ENCODE data around the gene PLA2G4B.

Gene PLA2G4B

DNA sequence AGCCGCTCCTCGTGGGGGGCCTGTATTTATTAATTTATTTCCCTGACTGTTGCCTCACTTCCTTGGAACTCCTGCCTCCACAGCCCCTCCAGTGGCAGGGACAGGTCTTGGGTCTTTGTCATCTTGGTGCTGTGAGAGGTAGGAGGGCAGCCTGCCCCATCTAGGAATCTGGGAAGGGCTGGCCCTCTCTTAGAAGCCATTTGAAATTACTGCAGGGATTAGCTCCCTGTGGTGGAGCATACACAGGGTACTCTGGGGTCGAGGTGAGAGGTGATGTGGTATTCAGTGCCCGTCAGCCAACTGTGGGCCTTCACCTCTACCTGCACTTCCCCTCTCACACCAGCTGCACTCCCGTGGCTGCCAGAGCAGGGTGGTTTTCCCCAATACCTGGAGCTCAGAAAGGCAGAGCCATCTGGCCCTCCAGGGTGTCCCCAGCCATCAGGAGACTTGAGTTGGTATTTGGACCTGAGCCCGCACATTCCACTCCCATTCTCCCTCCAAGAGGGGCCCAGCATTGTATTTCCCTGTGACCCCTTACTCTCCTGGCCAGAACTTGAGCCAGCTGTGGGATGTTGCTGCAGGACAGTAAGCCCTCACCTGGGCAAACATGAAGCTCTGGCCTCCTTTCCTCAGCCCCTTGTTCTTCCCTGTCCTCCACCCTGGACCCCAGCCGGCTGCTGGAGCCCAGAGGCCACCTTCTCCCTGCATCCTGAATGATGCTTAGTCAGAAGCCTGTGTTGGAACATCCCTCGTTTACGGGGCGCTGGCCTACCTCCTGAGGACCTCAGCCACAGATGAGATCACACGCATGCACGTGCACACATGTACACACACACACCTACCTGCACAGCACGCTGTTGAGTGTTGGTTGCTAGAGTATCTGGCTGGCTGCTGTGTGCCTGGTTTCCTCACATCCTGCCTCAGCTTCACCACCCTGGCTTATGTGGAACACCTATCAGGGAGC lies 12.8 kb upstream of the PLA2G4B start:
- DNase-seq (ENCODE audit: low read depth in 2 of 2): no peak

DNA sequence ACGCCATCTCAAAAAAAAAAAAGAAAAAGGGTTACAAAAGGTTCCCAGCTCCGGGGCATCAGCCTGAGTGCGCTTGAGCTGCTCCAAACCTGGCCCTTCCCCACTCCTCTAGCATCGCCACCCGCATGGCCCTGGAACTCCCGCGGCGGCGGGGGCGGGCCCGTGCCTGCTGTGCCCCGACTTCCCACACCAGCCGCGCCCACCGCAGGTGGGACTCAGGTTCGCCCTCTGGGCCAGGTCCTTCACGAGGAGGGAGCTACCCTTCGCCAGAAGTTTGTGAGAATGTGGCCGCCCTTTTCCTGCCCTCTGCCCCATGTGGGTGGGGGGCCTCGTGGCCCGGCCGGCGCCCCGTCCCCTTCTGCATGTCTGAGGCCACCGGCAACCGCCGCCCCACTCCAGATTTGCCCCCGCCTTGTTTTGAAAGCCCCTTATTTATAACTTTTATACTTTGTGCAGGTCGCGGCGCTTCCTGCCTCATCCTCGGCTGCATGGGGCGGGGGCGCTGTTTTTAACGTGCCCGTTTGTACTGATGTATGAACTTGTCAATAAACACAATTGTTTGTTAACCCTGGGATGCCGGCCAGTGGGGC lies 11.3 kb upstream of the PLA2G4B start:
- DNase-seq (ENCODE audit: low read depth in 2 of 2): peak in 1 of 2 donors; percentile 12

DNA sequence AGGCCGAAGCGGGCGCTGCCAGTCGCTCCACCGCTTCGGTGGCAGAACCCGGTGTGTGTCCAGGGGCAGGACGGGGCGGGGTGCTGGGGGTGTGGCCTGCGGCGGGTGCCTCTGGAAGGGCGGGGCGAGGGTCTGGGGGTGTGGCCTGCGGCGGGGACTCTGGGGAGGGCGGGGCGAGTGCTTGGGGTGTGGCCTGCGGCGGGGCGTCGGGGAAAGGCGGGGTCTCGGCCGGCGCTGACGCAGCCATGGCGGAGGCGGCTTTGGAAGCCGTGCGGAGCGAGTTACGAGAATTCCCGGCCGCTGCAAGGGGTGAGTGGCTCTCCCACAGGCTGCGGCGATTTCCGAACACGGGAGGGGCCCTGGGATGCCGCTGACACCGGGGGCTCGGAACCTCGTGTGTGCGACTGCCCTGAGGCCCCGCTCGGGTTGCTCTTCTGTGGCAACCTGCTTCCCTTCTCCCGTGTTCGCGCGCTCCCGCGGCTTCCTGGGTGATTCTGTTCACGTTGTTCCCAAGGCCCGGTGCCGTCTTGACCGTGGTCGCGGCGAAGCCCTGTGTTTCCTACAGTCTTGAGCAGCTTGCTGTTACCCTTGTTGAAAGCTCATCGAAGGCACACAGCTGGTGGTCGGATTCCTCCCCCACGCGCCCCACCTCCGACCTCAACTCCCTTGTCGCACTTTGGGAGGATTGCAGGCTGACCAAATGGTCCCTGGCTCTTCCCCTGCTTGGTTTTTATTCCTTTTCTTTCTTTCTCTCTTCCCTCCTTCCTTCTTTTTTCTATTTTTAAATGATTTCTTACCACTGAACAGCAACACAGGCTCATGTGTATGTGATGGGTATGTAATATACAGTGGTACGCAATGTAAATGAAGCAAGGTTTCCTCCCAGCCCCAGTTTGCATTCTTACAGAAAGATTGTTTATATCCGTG lies 10.5 kb upstream of the PLA2G4B start, which contains the start of gene JMJD7:
TSS of gene JMJD7 (plus strand) at position 213 of the 927 bp plus-strand sequence. CDS start at position 246, 33 bp downstream.
- peak; percentile 88 to 91 for DNase-seq (ENCODE audit: low read depth in 2 of 2)

DNA sequence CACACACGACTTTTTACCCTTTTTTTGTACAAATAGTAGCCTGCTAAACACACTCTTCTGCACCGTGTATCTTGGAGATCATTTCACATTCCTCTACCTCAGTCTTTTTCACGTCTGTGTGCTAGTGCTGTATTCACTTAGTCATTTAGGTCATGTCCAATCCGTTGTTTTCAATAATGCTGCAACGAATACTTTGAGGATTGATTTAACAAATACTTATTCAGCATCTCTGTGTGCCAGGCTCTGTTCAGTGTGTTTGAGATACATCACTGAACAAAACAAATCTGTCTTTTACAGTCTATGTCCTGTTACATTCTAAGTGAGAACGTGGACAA lies 9.9 kb upstream of the PLA2G4B start:
- no peak for DNase-seq (ENCODE audit: low read depth in 2 of 2)

DNA sequence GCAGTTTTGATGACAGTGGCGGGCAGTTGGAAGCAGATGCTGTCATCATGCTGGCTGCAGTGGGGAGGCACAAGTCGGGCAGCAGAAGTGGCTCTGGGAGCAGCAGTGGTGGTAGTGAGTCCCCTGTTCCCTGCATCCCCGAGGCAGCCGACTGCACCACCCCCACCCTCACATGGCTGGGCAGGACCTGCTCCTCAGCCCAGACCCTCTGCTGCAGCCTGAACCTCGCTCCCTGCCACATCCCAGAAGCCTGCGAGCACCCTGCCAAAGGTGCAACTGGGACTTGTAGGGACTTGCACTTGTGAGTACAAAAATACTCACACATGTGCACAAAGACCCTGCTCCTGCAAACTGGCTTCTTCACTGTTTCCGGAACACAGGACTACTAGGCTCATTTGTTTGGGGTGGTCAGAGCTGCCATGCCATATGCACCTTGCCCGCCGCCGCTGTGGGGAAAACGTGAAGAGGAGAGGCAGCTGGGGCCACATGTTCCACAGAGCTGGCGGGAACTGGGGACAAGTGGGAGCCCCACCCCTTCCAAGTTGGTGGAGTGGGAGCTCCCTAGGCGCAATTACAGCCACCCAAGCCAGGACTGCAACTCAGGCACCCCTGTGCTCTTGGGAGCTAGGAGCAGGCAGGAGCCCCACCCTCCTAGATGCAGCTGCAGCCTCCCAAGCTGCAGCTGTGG lies 8.5 kb upstream of the PLA2G4B start:
- DNase-seq (ENCODE audit: low read depth in 2 of 2): no peak

DNA sequence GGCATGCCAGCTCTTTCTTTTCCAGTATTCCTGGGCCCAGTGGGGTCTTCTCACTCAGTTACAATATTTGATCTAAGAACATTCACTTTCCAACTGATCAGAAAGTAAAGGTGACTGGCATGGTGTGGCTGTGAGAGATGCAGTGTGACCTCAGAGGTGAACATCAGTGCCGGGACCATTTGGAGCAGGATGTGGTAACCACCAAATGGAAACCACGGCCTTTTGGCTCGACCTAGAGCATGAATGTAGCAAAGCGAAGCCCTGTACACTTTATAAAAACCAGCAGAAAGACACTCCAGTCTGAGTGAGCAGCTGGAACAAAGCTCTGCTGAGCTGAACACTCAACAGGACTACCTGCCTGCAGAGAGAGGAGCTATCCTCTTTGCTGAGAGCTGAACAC lies 7.4 kb upstream of the PLA2G4B start:
- DNase-seq (ENCODE audit: low read depth in 2 of 2): peak in 1 of 2 donors; percentile 17

DNA sequence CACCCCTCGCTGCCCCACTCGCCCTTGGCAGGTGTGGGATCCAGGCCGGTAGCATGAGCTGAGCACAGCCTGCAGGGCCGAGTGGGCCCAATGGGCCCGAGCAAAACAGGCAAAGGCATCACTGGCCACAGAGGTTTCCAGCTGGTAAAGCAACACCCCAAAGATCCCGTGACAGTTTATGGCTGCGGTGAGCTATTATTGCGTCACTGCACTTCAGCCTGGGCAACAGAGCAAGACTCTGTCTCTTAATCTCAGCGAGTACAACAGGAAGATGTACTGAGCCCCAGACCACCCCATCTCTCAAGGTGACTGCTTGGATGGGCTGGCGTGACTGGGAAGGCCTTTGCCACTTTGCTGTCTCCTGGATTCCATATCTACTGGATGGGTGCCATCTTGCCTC lies 6.4 kb upstream of the PLA2G4B start:
- DNase-seq (ENCODE audit: low read depth in 2 of 2): no peak

DNA sequence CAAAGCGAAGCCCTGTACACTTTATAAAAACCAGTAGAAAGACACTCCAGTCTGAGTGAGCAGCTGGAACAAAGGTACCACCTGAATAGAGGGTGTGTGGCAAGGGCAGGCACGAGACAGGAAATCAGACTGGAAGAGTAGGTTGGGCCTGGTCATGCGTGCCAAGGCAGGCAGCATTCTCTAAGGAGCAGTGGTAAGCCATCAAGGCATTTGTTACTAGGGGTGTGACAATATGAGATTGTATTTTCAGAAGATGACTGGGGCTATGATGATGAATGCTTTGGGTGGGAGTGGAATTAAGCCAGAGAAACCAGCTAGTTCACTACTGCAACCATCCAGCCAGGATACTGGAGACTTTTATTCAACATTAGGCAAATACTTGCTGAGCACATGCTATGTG lies 5.8 kb upstream of the PLA2G4B start:
- DNase-seq (ENCODE audit: low read depth in 2 of 2): no peak

DNA sequence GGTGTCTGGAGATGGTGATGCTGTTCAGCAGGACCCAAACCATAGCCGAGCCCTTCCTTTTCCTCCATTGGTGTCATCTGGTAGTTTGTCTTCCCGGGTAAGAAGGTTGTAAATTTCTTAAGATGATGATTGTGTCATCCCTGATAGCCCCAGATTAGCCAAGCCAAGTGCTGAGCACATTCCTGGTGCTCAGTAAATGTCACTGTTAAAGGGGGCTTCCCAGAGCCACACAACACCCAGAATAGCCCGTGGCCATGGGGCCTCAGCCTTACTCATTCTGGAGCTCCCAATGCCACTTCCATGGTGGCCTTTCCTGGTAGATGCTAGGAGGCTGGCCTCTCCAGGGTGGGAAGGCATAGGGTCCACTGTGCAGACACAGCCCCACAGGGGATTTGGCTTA lies 4.6 kb upstream of the PLA2G4B start:
- DNase-seq (ENCODE audit: low read depth in 2 of 2): no peak

DNA sequence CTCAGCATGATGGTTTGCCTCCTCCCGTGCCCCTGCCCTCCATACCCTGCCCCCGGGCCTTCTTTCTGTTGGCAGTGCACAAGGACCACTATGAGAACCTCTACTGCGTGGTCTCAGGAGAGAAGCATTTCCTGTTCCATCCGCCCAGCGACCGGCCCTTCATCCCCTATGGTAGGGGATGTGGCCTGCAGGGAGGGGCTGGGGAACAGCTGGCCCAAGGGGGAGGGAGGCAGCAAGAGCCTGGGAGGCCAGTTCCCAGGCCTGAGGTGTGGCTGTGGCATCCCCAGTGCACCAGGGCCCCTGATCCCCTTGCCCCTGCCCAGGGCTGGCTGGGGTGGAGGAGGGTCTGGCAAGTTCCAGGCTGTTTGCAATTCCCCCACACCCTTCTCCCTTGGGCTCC lies 2.6 kb upstream of the PLA2G4B start:
- no peak for DNase-seq (ENCODE audit: low read depth in 2 of 2)

DNA sequence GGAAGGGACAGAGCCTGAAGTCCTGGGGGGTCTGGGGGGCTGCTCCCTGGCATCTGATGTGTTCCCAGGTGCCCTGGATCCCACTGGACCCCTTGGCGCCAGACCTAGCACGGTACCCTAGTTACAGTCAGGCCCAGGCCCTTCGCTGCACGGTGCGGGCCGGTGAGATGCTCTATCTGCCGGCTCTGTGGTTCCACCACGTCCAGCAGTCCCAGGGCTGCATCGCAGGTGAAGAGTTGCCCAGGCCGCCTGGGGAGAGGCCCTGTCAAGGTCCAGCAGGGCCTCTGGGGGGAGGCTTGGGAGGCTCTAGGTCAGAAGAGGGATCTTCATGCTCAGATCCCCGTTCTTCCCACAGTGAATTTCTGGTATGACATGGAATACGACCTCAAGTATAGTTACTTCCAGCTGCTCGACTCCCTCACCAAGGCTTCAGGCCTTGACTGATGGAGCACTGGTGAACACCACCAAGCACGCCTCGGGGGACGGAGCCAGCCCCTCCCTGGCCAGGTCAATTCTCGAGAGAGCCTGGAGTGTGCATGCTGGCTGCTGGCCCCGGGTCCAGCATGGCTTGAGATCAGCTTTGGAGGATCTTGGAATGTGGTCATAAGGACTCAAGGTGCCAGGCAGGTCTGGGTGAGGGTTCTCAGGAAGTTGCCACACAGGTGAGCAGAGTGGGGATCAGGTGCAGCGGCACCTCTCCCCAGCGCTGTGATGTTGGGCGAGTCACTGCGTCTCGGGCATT lies 1.8 kb upstream of the PLA2G4B start:
- DNase-seq (ENCODE audit: low read depth in 2 of 2): no peak

DNA sequence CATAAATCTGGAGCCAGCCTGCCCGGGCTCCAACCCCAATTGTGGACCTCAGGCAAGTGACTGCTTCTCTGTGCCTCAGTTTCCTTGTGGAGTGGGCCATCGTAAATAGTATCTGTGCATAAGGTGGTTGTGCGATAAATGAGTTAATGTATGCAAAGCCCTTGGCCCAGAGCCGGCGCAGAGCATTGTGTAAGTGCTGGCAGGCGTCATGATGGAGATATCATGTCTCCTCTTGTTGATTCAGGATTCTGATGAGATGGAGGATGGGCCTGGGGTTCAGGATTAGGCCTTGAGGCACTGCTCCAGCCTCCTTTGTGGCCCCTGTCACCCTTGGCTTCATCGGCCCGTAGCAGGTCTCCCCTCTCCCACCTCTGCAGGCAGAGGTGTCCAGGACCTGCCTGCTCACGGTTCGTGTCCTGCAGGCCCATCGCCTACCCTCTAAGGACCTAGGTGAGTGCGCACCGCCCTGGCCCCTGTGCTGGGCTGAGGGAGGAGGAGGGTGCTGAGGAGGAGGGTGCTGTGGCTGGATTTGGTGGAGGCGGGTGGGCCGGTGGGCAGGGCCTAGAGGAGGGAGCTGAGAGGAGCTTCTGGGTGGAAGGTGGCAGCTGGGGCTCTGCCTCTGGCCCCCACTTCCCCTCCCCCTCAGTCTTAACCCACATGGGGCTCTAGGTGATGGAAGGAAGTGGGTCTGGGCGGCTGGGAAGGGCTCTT lies 1.3 kb downstream of the PLA2G4B start:
- no peak for DNase-seq (ENCODE audit: low read depth in 2 of 2)

DNA sequence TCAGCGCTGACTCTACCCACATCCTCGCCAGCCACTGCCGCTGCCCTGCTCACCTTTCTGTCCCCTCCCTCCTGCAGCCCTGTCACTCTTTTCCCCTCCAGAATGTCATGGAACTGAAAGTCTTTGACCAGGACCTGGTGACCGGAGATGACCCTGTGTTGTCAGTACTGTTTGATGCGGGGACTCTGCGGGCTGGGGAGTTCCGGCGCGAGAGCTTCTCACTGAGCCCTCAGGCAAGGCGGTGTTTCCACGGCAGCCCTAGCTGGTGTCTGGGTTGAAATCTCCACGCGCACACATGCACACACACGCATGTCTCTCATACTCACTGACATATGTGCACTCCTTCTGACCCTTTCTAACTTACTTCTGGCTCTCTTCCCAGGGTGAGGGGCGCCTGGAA lies 2.0 kb downstream of the PLA2G4B start:
- DNase-seq (ENCODE audit: low read depth in 2 of 2): no peak

DNA sequence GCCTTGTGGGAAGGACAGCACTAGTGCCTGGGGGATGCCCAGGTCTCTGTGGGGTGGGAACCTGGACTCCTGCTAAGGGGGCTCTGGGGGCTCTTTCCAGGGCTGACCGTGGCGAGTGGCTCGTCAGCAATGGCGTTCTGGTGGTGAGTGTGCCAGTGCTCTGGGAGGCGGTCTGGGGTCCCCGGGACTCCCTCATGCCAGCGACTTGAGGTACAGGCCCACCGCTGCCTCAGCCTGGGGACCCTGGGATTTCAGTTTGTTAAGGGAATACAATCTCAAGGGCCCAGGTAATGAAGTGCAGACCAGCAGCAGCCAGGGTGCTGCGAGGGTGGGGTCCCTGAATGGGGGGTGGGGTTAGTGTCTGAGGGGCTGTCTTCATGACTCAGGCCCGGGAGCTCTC lies 2.5 kb downstream of the PLA2G4B start:
- no peak for DNase-seq (ENCODE audit: low read depth in 2 of 2)

DNA sequence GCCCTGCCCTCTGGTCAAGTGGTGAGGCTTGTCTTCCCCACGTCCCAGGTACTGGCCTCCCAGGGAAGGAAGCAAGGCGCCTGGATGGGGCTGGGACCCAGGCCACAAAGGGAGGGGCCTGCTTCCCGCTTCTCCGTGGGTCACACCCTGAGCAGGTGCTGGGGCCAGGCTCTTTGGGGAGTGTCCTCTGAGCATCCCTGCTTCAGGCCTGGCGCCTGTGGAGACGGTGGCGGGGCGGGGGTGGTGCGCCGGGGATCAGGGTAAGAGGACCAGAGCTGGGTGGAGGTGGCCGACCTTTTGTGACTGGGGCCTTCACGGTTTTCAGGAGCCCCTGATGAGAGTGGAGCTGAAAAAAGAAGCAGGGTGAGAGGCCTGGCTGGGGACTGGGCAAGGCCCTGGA lies 3.6 kb downstream of the PLA2G4B start:
- no peak for DNase-seq (ENCODE audit: low read depth in 2 of 2)

DNA sequence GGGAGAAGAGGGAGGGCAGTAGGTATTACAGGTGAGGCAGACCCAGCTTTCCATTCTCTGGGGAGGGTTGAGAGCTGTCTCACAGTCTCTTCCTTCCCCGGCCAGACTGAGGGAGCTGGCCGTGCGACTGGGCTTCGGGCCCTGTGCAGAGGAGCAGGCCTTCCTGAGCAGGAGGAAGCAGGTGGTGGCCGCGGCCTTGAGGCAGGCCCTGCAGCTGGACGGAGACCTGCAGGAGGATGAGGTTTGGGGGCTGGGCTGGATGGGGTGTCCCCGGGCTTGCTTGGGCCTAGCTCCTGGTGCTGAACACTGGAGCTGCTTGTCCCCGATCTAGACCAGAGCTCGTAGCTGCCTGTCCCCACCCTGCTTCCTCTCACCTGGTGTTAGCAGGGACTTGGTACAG lies 4.9 kb downstream of the PLA2G4B start:
- no peak for DNase-seq (ENCODE audit: low read depth in 2 of 2)

DNA sequence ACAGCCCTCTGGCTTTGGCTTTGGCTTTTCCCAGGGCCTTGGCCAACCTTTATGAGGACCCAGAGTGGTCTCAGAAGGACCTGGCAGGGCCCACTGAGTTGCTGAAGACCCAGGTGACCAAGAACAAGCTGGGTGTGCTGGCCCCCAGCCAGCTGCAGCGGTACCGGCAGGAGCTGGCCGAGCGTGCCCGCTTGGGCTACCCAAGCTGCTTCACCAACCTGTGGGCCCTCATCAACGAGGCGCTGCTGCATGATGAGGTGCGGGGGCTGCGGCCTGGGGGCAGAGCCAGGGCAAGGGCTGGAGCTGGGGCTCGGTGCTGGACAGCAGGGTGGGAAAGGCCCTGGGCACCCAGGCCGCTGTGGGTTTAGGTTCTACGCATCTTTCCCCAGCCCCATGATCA lies 6.2 kb downstream of the PLA2G4B start:
- DNase-seq (ENCODE audit: low read depth in 2 of 2): no peak

DNA sequence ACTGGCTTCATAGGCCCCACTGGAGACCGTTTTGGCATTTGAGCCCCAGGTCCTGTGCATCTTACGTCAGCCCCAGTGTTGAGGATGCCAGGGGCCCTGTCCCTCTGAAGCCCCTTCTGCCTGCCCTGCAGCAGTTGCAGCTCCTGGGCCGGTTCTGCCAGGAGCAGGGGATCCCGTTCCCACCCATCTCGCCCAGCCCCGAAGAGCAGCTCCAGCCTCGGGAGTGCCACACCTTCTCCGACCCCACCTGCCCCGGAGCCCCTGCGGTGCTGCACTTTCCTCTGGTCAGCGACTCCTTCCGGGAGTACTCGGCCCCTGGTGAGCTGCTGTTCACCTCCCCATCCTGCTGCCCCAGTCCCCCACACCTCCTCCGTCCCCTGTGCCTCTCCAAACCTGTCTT lies 8.6 kb downstream of the PLA2G4B start:
- DNase-seq (ENCODE audit: low read depth in 2 of 2): no peak

DNA sequence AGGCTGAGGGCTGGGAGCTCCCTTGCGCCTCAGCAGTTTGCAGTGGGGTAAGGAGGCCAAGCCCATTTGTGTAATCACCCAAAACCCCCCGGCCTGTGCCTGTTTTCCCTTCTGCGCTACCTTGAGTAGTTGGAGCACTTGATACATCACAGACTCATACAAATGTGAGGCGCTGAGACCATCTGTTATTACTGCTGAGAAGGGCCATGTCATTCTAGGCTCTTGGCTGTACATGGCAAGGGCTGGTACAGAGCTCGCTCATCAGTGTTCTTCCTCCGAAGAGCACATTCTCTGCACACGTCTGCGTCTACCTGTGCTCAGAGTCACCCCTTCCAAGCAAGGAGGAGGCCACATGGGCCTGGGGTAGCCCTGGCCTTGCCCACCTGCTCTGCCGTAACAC lies 9.3 kb downstream of the PLA2G4B start:
- DNase-seq (ENCODE audit: low read depth in 2 of 2): no peak

DNA sequence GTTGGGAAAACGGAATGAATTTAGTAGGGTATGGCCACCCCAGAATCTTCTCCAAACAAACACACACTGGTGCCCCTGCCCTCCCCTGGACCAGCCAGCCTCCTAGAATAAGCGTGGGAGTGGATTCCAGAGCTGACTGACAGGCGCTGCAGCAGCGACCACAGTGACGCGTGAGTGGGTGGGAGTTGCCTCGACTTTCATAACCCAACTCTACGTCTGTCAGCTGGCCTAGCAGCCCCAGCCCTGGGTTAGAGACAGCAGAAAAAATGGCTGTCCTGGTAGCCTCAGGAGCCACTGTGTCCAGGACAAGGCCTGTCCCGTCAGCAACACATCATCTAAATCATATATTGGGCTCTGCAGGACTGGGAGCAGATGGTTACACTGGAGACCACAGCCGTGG lies 10.0 kb downstream of the PLA2G4B start:
- DNase-seq (ENCODE audit: low read depth in 2 of 2): no peak
